Measurements from ENCODE around the gene RHOF.

The RHOF gene

GRCh38 chr12:121793440-121793837 is at the start of gene RHOF:
Gene RHOF, minus strand, starts transcription at chr12:121793688. Its CDS starts 55 bp downstream, at chr12:121793633.
- DNase-seq: no peak

DNA sequence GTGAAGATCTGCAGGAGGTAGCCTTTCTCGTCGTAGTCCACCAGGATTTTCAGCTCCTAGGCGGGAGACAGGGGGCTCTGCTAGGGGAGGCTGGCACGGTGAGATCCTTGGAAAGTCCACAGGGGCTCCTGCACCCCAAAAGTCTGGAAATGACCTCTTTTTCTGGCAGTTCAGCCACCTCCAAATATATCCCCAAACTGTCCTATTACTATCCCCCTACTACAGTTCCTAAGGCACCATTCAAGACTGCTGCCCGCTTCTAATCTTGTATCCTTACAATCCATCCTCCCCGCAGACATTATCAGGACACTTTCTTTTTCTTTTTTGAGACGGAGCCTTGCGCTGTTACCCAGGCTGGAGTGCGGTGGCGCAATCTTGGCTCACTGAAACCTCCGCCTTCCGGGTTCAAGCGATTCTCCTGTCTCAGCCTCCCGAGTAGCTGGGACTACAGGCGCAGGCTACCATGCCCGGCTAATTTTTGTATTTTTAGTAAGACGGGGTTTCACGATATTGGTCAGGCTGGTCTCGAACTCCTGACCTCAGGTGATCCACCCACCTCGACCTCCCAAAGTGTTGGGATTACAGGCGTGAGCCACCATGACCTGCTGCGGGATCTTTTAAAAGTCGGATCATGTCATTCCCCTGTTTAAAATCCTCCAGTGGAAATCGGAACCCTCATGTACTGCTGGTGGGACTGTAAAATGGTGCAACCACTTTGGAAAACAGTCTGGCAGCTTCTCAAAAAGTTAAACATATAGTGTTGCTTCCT is 46.7 kb upstream of the RHOF start:
- DNase-seq: no peak

- DNase-seq: peak; percentile 97
These were observed 45.9 kb upstream of the RHOF start for GRCh38 chr12:121839106-121839992.

DNA sequence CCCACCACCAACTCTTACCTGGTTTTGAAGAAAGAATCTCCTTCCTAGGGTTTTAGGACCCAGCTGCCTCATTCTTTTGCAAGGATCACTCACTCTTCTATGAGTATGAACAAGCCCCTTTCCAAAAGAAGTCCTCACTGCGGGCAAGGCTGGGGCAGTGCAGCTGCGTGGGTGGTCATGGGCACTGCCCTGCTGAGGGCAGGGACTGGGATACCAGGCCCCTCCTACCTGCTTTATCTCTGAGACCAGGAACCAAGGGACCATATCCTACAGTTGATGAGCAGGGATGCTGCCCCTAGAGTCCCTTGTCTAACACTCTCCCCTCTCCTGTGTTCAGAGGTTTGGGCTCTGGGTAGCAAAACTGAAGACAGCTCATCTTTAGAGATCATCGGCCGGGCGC is 44.6 kb upstream of the RHOF start:
- no peak for DNase-seq

- no peak for DNase-seq
These were observed 44.2 kb upstream of the RHOF start for GRCh38 chr12:121837680-121838079.

GRCh38 chr12:121831571-121832245 is 38.2 kb upstream of the RHOF start:
- DNase-seq: no peak

- no peak for DNase-seq
These were observed 37.2 kb upstream of the RHOF start for GRCh38 chr12:121830588-121831265.

- no peak for DNase-seq
These were observed 36.6 kb upstream of the RHOF start for GRCh38 chr12:121830134-121830533.

DNA sequence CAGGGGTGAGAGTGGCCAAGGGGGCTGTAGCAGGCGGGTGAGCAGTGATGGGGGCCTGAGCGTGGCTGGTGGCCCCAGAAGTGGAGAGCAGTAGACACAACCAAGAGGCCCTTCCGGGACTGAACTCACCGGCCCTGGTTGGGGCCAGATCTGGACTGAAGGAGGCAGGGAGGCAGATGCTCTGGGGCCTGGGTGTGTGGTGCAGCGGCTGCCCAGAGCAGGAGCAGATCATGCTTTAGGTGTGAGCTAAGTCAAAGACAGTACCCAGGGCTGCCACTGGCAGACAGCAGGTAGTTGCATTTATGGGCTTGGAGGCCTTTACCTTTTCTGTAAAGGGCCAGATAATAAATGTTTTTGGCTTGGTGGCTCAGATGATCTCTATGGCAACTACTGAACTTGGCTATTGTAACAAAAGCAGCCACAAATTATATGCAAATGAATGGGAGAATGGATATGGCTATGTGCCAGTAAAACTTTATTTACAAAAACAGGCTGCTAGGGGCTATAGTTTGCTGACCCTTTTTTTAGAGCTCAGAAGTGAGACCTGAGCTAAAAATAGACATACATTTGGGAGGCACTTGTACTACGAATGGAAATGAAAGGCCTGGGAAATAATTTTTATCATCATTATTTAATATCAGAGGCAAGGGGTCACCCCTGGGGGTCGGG is 35.9 kb upstream of the RHOF start:
- DNase-seq: no peak

DNA sequence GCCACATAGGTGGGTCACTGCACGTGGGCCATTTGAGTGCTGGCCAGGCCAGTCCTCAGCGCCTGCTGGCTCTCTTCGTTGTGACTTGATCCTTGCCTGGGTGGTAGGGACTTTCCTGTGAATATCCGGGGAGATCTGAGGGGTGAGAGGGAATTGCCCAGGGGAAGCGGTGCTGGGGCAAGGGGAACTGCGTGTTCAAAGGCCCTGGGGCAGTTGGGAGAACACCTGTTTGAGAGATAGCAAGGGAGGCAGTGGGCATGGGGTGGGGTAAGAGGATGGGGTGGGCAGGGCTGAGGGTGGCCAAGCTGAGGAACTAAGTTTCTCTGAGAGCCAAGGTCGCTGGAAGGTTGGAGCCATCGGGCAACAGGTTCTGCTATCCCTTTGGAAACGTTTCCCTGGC is 35.3 kb upstream of the RHOF start:
- DNase-seq: no peak

DNA sequence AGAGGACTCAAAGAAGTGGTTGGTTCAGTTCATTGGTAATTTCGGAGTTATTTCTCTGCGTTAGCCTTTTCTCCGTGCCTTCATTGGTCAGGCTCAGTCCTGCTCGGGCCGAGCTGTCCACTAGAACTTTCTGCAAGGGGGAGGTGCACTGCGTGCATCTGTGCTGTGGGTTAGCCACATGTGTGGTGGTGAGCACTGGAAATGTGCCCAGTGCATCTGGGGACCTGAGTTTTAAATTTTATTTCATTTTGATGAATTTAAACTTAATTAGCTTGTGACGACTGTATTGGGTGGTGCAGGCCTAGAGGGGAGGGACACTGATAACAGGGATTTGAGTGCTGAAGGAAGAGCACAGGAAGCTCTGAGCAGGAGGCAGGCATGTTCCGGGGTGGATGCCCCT is 34.8 kb upstream of the RHOF start:
- DNase-seq: no peak

GRCh38 chr12:121827351-121828099 is 34.0 kb upstream of the RHOF start:
- no peak for DNase-seq

- DNase-seq: no peak
These were observed 33.0 kb upstream of the RHOF start for GRCh38 chr12:121826318-121827150.

- no peak for DNase-seq
These were observed 31.6 kb upstream of the RHOF start for GRCh38 chr12:121825041-121825523.

DNA sequence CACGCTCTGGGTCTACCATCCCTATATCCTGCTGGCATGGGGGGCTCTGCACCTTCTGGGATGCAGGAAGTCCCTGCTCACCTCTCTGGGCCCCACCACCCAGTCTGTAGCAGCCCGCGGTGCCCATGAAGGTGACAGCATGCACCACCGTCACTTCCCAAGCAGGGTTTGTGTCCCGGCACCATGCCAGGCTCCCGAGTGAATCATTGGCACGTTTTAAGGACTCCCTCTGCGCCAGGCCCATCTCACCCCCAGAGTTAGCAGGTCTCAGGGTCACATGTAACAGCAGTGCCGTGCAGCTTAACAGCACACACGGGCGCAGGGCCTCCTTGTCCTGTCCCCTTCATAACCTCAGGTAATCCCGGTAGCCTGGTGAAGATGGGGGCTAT is 30.2 kb upstream of the RHOF start:
- DNase-seq: no peak

DNA sequence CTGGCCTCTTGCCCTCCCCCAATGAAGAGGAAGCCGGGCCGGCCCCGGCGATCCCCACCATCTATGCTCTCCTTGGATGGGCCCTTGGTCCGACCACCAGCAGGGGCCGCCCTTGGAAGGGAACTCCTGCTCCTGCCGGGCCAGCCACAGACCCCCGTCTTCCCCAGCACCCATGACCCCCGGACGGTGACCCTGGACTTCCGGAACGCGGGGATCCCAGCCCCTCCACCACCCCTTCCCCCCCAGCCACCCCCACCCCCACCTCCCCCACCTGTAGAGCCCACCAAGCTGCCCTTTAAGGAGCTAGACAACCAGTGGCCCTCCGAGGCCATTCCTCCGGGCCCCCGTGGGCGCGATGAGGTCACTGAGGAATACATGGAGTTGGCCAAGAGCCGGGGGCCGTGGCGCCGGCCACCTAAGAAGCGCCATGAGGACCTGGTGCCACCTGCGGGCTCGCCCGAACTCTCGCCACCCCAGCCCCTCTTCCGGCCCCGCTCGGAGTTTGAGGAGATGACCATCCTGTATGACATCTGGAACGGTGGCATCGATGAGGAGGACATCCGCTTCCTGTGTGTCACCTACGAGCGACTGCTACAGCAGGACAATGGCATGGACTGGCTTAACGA is 29.7 kb upstream of the RHOF start:
- no peak for DNase-seq

GRCh38 chr12:121822393-121823100 is 29.1 kb upstream of the RHOF start:
- DNase-seq: no peak

- no peak for DNase-seq
These were observed 26.6 kb upstream of the RHOF start for GRCh38 chr12:121820056-121820455.

GRCh38 chr12:121819212-121819949 is 25.9 kb upstream of the RHOF start:
- DNase-seq: no peak
